Gastrocnemius medialis (tissue), 4 donors: ENCODE measurements around the gene PSMC1.

Source experiments
- POLR2A ChIP-seq, 2 donors: fragments of 450-650 bp; IDR thresholded peaks; one replicate each; pipeline ENCODE4 v1.6.1; 2017; ENCODE audit warnings: antibody characterized with exemption in 2 of 2, mild to moderate bottlenecking in 2 of 2, moderate library complexity in 2 of 2
- TF ChIP-seq, protein P1 (sequence below), 5 experiments: fragments of 450-650 bp in 3 of 5; fragments of 200-600 bp in 2 of 5; sonication (generic) in 2 of 5; IDR thresholded peaks in 4 of 5; conservative IDR thresholded peaks in 1 of 5; 1 replicate in 4 of 5; 2 replicates in 1 of 5; pipeline ENCODE4 v1.5.1; 2016 to 2019; ENCODE audit warnings: antibody characterized with exemption in 5 of 5, mild to moderate bottlenecking in 3 of 5, moderate library complexity in 3 of 5

DNA sequence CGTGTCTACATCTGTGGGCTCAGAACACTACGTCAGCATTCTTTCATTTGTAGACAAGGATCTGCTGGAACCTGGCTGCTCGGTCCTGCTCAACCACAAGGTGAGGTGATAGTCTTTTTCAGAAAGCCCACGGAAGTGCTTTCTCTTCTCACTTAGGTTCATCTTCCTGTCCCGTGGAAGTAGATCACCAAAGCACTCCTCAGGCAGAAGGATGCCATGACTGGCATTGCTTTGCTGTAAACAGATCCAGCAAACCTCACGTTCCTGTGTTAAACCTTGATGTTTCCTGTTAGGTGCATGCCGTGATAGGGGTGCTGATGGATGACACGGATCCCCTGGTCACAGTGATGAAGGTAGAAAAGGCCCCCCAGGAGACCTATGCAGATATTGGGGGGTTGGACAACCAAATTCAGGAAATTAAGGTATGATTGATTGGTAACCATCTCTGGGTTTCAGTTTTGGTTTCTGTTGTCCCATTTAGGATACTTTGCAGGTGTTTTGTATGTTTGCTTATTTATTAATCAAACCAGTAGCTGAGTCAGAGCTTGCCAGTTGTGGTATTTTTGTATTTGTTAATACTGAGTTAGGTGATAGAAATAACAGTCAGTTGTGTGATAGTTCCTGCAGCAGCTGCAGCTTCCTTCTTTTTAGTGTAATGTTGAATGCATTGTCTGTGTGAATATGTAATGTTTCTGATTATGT lies 7.5 kb downstream of the PSMC1 start:
- TF ChIP-seq POLR2A (IDR thresholded peaks at IDR 0.05): no peak
- TF ChIP-seq, protein P1, sequence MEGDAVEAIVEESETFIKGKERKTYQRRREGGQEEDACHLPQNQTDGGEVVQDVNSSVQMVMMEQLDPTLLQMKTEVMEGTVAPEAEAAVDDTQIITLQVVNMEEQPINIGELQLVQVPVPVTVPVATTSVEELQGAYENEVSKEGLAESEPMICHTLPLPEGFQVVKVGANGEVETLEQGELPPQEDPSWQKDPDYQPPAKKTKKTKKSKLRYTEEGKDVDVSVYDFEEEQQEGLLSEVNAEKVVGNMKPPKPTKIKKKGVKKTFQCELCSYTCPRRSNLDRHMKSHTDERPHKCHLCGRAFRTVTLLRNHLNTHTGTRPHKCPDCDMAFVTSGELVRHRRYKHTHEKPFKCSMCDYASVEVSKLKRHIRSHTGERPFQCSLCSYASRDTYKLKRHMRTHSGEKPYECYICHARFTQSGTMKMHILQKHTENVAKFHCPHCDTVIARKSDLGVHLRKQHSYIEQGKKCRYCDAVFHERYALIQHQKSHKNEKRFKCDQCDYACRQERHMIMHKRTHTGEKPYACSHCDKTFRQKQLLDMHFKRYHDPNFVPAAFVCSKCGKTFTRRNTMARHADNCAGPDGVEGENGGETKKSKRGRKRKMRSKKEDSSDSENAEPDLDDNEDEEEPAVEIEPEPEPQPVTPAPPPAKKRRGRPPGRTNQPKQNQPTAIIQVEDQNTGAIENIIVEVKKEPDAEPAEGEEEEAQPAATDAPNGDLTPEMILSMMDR (IDR thresholded peaks at IDR 0.05 in 4 of 5, conservative IDR thresholded peaks at IDR 0.05 in 1 of 5): no peak
